ENCODE results near the gene NFASC. TPM values are rescaled to one million over a fixed set of nuclear protein-coding genes. Genes with fewer than 3 reads are reported as not detected.

NFASC gene
- 10.5 TPM for total RNA-seq
- long read RNA-seq = 0 reads

- DNase-seq (ENCODE audit: missing footprints) = no peak
- intact Hi-C loops (cut with DNase I) = no loop called here
- no peak for ATAC-seq
Observed at GRCh38 chr1:204870160-204870912, at the start of gene NFASC. TSS of gene NFASC (plus strand) at chr1:204870862. CDS start at chr1:204944316, 73,454 bp downstream.

- DNase-seq (ENCODE audit: missing footprints) (no peak), ATAC-seq (no peak)
- intact Hi-C loops (cut with DNase I) = no loop called here
Observed at GRCh38 chr1:204821476-204821875, 49.2 kb upstream of the NFASC start.

- DNase-seq (ENCODE audit: missing footprints) (no peak), ATAC-seq (no peak)
- intact Hi-C loops (cut with DNase I) = no loop called here
Observed at GRCh38 chr1:204821924-204822323, 48.7 kb upstream of the NFASC start.

GRCh38 chr1:204826970-204827369 is 43.7 kb upstream of the NFASC start:
- intact Hi-C loops (cut with DNase I) = no loop called here
- ATAC-seq (no peak), DNase-seq (ENCODE audit: missing footprints) (no peak)

GRCh38 chr1:204828352-204828850 is 42.3 kb upstream of the NFASC start:
- intact Hi-C loops (cut with DNase I) = no loop called here
- peak; percentile 80 for DNase-seq (ENCODE audit: missing footprints)
- ATAC-seq = peak; percentile 96

- DNase-seq (ENCODE audit: missing footprints) (no peak), ATAC-seq (no peak)
Observed at GRCh38 chr1:204829133-204829825, 41.4 kb upstream of the NFASC start.

GRCh38 chr1:204830747-204831146 is 39.9 kb upstream of the NFASC start:
- ATAC-seq (no peak), DNase-seq (ENCODE audit: missing footprints) (no peak)
- intact Hi-C loops (cut with DNase I) = no loop called here

More at GRCh38 chr1:204829133-204829825, 41.4 kb upstream of the NFASC start:
- intact Hi-C loops (cut with DNase I) = no loop called here

- DNase-seq (ENCODE audit: missing footprints) (no peak), ATAC-seq (no peak)
- intact Hi-C loops (cut with DNase I) = no loop called here
Observed at GRCh38 chr1:204831186-204831585, 39.5 kb upstream of the NFASC start.

GRCh38 chr1:204834336-204834735 is 36.3 kb upstream of the NFASC start:
- no peak for DNase-seq (ENCODE audit: missing footprints)
- intact Hi-C loops (cut with DNase I) = no loop called here

GRCh38 chr1:204834752-204835151 is 35.9 kb upstream of the NFASC start:
- intact Hi-C loops (cut with DNase I) = no loop called here
- DNase-seq (ENCODE audit: missing footprints) (no peak), ATAC-seq (no peak)

More at GRCh38 chr1:204834336-204834735, 36.3 kb upstream of the NFASC start:
- ATAC-seq = no peak

- intact Hi-C loops (cut with DNase I) = no loop called here
- no peak for DNase-seq (ENCODE audit: missing footprints)
- no peak for ATAC-seq
Observed at GRCh38 chr1:204835737-204836136, 34.9 kb upstream of the NFASC start.

GRCh38 chr1:204836856-204837255 is 33.8 kb upstream of the NFASC start:
- intact Hi-C loops (cut with DNase I) = no loop called here
- DNase-seq (ENCODE audit: missing footprints) = no peak
- ATAC-seq = no peak

- DNase-seq (ENCODE audit: missing footprints) (no peak), ATAC-seq (peak; percentile 21)
- intact Hi-C loops (cut with DNase I) = no loop called here
Observed at GRCh38 chr1:204837440-204838084, 33.1 kb upstream of the NFASC start.

GRCh38 chr1:204841316-204841715 is 29.3 kb upstream of the NFASC start:
- intact Hi-C loops (cut with DNase I) = no loop called here
- ATAC-seq = no peak
- no peak for DNase-seq (ENCODE audit: missing footprints)

- no peak for ATAC-seq
- DNase-seq (ENCODE audit: missing footprints) = no peak
- intact Hi-C loops (cut with DNase I) = no loop called here
Observed at GRCh38 chr1:204841798-204842197, 28.9 kb upstream of the NFASC start.

GRCh38 chr1:204842369-204842768 is 28.3 kb upstream of the NFASC start:
- peak; percentile 88 for ATAC-seq
- DNase-seq (ENCODE audit: missing footprints) = no peak
- intact Hi-C loops (cut with DNase I) = no loop called here

- ATAC-seq = peak; percentile 60
- intact Hi-C loops (cut with DNase I) = no loop called here
- DNase-seq (ENCODE audit: missing footprints) = no peak
Observed at GRCh38 chr1:204842892-204843291, 27.8 kb upstream of the NFASC start.

- ATAC-seq (no peak), DNase-seq (ENCODE audit: missing footprints) (no peak)
- intact Hi-C loops (cut with DNase I) = no loop called here
Observed at GRCh38 chr1:204846546-204846945, 24.1 kb upstream of the NFASC start.

GRCh38 chr1:204848579-204848978 is 22.1 kb upstream of the NFASC start:
- intact Hi-C loops (cut with DNase I) = no loop called here
- DNase-seq (ENCODE audit: missing footprints) = no peak
- no peak for ATAC-seq

- intact Hi-C loops (cut with DNase I) = no loop called here
- no peak for ATAC-seq
- no peak for DNase-seq (ENCODE audit: missing footprints)
Observed at GRCh38 chr1:204852854-204853253, 17.8 kb upstream of the NFASC start.

Measured in Right ventricle myocardium inferior (tissue), 1 donor.